Calu3 (cell line): Measurements from ENCODE around the gene FOXF2. TPM values are rescaled to one million over a fixed set of nuclear protein-coding genes. Genes with fewer than 3 reads are reported as not detected.
A peak's percentile ranks its signal among the peaks of the same experiment; 100 is the strongest.

ENCODE experiments used
- BruUV-seq: library from RNA; stranded (reverse); fragments of 400-500 nt; replicated peaks from 2 replicates; lab custom pipeline; 2021; lab: Mats Ljungman, UMichigan
- CTCF ChIA-PET: fragments of 300-600 bp; sonication (Branson Sonifier 250); formaldehyde crosslinking; loops from one replicate; lab custom pipeline; 2022; ENCODE audit warnings: antibody characterized with exemption; lab: Charles Lee
- DNase-seq: peaks from one replicate; pipeline ENCODE4 v3.0.0; 2022
- H3K27ac Mint-ChIP-seq: one replicate; pipeline ENCODE4 v1.8.0; 2022; ENCODE audit warnings: mixed read lengths; ENCODE audit not compliant: unreplicated experiment
- H3K27me3 Mint-ChIP-seq: one replicate; pipeline ENCODE4 v1.8.0; 2022; ENCODE audit warnings: mixed read lengths; ENCODE audit not compliant: unreplicated experiment
- H3K36me3 Mint-ChIP-seq: one replicate; pipeline ENCODE4 v1.8.0; 2022; ENCODE audit warnings: mild to moderate bottlenecking, moderate library complexity, mixed read lengths; ENCODE audit not compliant: insufficient read depth, unreplicated experiment
- H3K4me1 Mint-ChIP-seq: one replicate; pipeline ENCODE4 v1.8.0; 2022; ENCODE audit warnings: mild to moderate bottlenecking, low read depth, mixed read lengths; ENCODE audit not compliant: unreplicated experiment
- H3K4me3 Mint-ChIP-seq: one replicate; pipeline ENCODE4 v1.8.0; 2022; ENCODE audit warnings: mild to moderate bottlenecking, low read depth, moderate library complexity, mixed read lengths; ENCODE audit not compliant: unreplicated experiment
- H3K9me3 Mint-ChIP-seq: one replicate; pipeline ENCODE4 v1.8.0; 2022; ENCODE audit warnings: low read depth, mixed read lengths; ENCODE audit not compliant: unreplicated experiment
- intact Hi-C: fragments of 100-400 bp; cut with micrococcal nuclease; formaldehyde crosslinking; loops from one replicate; pipeline ENCODE4 v1.10.0; 2022; ENCODE audit not compliant: unreplicated experiment
- total RNA-seq: library from RNA; stranded (reverse); gene quantifications from 2 replicates; pipeline ENCODE4 v1.2.3, GENCODE V29; 2022
- TF ChIP-seq, protein P1 (sequence below): fragments of 200-600 bp; IDR thresholded peaks from one replicate; pipeline ENCODE4 v1.8.0; 2022; ENCODE audit warnings: antibody characterized with exemption; ENCODE audit not compliant: unreplicated experiment

FOXF2 gene
- total RNA-seq, 1 experiment from 2014 or later = 0.14 TPM

DNA sequence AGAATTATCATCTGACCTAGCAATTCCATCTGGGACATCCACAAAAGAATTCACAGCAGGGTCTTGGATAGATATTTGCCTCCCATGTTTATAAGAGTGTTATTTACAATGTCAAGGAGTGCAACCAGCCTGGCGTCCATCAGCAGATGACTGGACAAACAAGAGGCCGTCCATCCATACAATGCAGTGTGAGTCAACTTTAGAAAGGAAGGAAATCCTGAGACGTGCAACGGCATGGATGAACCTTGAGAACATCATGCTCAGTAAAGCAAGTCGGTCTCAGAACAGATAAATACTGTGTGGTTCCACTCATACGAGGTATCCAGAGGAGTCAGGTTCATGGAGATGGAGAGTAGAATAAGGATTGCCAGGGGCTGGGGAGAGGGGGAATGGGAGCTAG is 46.4 kb downstream of the FOXF2 start:
- CTCF ChIA-PET = interaction anchor here (1.3 kb wide), 1 partner anchor 11 kb away, joined by 7 read pairs; no protein-coding TSS in a partner anchor
- H3K27ac Mint-ChIP-seq = no peak overlapping the region

DNA sequence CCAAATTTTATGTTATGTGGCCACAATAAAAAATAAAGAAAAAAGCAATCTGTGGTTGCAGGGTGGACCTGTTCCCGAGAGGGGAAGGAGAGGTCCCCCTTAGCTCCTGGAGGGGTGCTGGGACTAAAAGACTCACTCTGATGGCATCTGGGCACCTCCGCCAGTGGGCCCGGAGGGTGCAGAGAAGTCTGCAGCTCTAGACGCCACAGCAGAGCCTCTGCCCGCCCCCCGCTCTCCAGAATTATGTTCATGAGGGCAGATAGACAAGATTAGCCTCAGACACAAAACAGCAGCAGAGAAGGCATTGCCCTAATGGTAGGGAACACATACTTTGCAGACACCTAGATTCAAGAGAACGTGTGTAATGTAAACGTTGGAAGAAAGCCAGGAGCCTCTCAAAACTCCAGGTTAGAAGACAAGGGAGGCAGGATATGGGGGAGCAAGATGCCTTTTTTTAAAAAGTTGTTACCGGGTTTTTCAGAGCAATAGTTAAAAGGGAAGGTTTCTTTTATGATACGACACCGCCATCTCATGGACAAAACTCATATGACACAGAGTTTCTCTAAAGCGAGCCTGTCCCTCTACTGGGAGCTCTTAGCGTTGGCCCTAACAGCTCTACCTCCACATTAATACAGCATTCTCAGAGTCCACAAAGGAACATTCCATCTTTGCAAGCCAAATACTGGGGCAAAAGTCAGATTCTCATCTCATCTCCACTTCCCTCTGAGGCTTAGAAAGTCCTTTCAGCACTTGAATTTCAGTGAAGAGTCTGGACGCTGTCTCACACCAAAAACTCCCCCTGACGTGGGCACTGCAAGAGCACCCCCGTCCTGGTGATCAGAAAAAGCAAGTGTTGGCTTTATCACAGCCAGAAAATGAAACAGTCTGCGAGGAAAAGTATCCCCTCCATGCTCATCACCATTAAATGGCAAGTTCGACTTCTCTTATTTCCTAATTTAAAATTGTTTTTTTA is 47.2 kb downstream of the FOXF2 start:
- DNase-seq = peak; percentile 53
- TF ChIP-seq, protein P1, sequence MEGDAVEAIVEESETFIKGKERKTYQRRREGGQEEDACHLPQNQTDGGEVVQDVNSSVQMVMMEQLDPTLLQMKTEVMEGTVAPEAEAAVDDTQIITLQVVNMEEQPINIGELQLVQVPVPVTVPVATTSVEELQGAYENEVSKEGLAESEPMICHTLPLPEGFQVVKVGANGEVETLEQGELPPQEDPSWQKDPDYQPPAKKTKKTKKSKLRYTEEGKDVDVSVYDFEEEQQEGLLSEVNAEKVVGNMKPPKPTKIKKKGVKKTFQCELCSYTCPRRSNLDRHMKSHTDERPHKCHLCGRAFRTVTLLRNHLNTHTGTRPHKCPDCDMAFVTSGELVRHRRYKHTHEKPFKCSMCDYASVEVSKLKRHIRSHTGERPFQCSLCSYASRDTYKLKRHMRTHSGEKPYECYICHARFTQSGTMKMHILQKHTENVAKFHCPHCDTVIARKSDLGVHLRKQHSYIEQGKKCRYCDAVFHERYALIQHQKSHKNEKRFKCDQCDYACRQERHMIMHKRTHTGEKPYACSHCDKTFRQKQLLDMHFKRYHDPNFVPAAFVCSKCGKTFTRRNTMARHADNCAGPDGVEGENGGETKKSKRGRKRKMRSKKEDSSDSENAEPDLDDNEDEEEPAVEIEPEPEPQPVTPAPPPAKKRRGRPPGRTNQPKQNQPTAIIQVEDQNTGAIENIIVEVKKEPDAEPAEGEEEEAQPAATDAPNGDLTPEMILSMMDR = peak; percentile 38
- Mint-ChIP-seq H3K4me3 (no peak overlapping the region), H3K4me1 (no peaks in the 10 kb centered on the region), H3K27ac (no peak overlapping the region), H3K9me3 (no peaks in the 10 kb centered on the region), H3K36me3 (no peaks in the 10 kb centered on the region), H3K27me3 (peaks cover 67% of the 10 kb centered on the region)
- BruUV-seq = no TSS peak
- intact Hi-C loops = loop anchor here (2.0 kb wide), 1 partner anchor 844 kb away; no protein-coding TSS in a partner anchor
- CTCF ChIA-PET = interaction anchor here (1.0 to 1.3 kb wide), 2 partner anchors 12 to 844 kb away, joined by 4 to 7 read pairs; no protein-coding TSS in a partner anchor

More for the DNA sequence above, 46.4 kb downstream of the FOXF2 start:
- BruUV-seq = no TSS peak
- no peaks in the 10 kb centered on the region for H3K36me3 Mint-ChIP-seq
- DNase-seq = no peak
- peaks cover 72% of the 10 kb centered on the region for H3K27me3 Mint-ChIP-seq
- intact Hi-C loops = loop anchor here (2.0 kb wide), 1 partner anchor 843 kb away; no protein-coding TSS in a partner anchor
- H3K9me3 Mint-ChIP-seq = peaks cover 3% of the 10 kb centered on the region
- H3K4me1 Mint-ChIP-seq = no peaks in the 10 kb centered on the region
- H3K4me3 Mint-ChIP-seq = no peak overlapping the region
- TF ChIP-seq, protein P1 = no peak

DNA sequence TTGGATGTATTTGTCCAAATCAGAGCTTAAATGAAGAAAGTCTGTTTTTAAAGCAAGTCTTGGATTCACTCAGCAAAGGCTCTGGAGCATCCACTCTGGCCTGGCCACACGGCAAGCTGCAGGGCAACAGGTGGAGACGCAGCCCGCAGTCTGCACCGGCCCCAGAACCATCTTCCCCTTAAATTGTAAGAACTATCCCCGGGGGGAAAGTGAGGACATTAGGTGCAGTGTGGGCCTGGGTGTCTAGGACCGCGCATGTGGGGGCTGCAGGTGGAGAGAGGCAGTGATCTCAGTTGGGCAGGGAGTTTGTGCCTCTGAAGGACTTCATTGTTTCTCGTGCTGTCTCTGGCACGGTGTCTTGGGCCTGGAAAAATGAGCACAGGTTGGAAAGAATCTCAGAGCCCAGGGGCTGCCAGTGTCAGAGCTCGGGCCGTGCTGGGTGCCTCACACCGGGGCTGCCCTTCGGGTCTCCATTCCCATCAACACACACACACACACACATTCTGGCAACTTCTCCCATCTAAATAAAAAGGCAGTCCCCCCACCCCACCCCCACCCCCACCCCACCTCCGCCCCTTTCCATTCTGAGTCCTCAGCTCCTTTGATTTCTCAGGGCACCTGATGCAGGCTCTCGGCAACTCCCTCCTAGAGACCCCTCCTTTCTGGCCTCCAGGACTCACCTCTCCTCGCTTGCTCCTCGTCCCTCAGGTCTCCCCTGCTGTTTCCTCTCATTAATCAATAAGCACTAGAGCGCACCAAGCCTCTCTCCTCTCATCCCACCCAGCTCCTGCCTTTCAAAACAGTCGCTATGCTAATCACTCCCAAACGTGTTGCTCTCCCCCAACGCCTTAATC is 48.4 kb downstream of the FOXF2 start:
- Mint-ChIP-seq H3K4me3 (no peak overlapping the region), H3K36me3 (no peaks in the 10 kb centered on the region), H3K9me3 (no peaks in the 10 kb centered on the region), H3K27ac (no peak overlapping the region), H3K27me3 (peaks cover 75% of the 10 kb centered on the region), H3K4me1 (no peaks in the 10 kb centered on the region)
- CTCF ChIA-PET = no interaction called here
- no peak for DNase-seq
- TF ChIP-seq, protein P1 = no peak
- intact Hi-C loops = loop anchor here (2.0 kb wide), 1 partner anchor 845 kb away; no protein-coding TSS in a partner anchor
- BruUV-seq = no TSS peak

DNA sequence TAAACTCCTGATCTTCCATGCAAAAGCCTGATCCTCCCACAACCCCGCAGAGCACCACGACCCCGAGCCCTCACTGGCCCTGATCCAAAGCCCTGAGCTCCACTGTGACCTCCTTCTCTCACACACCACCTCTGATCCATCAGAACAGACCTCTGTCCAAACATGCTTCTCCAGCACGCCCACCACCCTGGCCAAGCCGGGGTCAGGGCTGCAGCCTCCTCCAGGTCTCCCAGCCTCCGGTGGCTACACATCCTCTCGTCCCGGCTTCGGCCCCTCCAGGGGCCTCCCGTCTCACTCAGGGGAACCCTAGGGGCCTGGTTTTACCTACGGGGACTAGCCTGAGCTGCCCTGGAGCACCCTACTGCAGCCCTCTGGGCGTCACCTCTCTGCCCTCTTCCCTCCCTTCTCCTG is 49.1 kb downstream of the FOXF2 start:
- H3K27ac Mint-ChIP-seq = no peak overlapping the region
- H3K27me3 Mint-ChIP-seq = peaks cover 78% of the 10 kb centered on the region
- H3K4me1 Mint-ChIP-seq = no peaks in the 10 kb centered on the region
- no TSS peak for BruUV-seq
- H3K9me3 Mint-ChIP-seq = no peaks in the 10 kb centered on the region
- no peak for DNase-seq
- TF ChIP-seq, protein P1 = no peak
- H3K4me3 Mint-ChIP-seq = no peak overlapping the region
- intact Hi-C loops = no loop called here
- H3K36me3 Mint-ChIP-seq = no peaks in the 10 kb centered on the region
- CTCF ChIA-PET = no interaction called here
